Stimulated activated CD8-positive, alpha-beta memory T cell treated with anti-CD3 and anti-CD28 coated beads, Interleukin-12 subunit alpha, Interleukin-12 subunit beta, amount 100 ng/mL, for 1 hour (primary cell): ENCODE measurements around the gene PTPRN2.
"Not testable (repeated sequence)": the region's sequence is repeated elsewhere in the genome, so short reads cannot be mapped to it uniquely, and the experiment has no call there.

Source experiments
- DNase-seq: peaks from one replicate; pipeline ENCODE4 v3.0.0-alpha.2; 2020; ENCODE audit warnings: low read depth

PTPRN2 gene

DNA sequence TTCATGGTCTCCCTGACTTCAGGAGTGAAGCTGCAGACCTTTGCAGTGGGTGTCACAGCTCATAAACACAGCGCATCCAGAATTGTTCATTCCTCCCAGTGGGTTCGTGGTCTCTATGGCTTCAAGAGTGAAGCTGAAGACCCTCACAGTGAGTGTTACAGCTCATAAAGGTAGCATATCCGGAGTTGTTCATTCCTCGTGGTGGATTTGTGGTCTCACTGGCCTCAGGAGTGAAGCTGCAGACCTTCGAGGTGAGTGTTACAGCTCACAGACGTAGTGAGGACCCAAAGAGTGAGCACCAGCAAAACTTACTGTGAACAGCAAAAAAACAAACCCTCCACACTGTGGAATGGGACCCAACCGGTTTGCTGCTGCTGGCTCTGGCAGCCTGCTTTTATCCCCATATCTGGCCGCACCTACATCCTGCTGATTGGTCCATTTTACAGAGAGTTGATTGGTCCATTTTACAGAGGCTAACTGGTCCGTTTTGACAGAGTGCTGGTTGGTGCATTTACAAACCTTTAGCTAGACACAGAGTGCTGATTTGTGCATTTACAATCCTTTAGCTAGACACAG lies 308.8 kb downstream of the PTPRN2 start:
- no peak for DNase-seq

DNA sequence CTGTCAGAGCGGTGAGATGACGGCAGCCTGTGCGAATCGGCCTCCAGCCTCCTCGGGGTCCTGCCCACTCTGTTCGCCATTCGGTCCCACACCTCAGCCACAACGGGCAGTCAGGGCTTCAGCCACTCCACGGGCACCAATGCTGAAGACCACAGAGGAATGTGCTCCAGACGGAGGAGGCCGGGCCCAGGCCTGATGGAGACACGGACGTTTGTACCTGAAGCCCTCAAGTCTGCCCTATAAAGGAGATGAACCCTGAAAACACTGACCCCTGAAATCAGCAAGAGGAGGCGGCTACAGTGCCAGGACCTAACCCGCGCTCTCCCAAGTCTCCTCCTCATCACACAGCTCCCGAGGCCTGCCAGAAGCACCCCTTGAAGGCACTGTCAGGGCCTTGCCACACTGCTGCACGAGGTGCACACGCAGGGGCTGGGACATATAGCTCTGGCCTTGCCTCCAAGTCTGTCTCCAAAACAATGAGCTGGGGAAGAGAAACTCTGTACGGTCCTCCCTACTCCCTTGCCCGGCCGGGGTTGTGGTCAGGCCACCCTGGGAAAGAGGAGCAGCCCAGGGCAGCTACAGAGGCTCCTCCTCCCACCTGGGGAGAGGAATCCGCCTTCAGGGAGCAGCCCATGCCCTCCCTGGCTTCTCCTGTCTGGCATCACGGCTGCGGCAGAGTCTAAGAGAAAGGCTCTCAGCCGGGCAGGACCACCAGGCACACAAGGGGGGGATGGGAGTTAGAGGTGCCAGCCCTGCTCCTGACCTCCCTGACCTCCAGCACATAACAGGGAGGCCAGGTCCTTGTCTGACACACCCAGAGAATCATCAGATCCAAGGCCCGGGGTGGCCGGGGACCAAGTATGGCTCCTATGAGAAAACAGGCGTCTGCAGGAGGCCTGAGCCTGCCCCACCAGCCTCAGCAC lies 310.1 kb downstream of the PTPRN2 start:
- no peak for DNase-seq

DNA sequence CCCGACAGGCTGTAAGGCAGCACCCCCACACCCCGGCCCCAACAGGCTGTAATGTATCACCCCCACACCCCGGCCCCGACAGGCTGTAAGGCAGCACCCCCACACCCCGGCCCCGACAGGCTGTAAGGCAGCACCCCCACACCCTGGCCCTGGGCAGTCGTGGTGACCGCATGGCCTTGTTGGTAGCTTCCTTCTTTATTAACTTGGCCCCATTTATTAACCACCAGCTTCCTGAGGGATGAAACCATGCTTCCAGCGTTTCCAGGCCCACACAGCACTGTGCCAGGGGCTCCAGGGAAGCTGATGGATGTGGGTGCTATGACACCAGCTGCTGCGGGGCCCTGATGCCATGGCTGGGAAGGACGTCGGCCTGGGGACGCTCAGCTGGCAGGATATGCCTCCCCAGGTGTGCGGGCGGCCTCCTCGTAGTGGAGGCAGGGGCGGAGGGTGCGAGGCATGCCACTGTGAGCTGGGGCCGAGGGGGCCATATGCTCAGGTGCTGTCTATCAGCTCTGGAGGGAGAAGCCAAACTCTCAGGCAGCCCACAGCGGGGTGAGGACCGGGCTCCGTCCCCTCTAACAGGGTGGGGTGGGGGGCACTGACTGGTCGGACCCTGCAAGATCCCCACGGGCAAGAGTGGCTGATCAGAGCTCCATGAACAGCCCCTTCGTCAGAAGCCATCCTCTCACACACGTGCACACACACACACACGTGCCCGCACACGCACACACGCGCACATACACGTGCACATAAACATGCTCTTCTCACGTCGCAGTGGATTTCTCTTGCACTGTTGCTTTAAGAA lies 311.0 kb downstream of the PTPRN2 start:
- no peak for DNase-seq

DNA sequence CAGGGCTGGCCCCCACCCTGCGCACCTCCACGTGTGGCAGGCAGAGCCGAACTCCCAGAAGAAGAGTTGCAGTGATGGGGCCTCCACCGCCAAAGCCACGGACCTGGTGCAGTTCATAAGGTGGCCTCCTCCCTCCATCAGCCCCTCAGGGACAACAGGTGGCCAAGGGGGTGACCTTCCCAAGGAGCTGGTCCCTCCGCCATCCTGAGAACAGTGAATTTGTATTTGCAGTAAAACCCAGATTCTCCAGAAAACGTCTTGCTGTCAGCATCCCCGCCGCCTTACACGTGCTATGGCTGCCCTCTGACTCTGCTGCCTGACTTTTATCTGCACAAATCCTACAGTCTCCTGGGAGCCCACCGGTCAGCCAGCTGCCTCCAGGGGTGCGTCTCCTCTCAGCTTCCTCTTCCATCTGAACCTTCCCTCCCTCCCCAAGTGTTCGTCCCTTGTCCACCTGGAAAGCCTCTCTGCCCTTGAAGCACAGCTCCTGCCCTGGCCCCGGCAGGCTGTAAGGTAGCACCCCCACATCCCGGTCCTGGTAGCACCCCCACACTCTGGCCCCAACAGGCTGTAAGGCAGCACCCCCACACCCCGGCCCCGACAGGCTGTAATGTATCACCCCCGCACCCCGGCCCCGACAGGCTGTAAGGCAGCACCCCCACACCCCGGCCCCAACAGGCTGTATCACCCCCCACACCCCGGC lies 311.8 kb downstream of the PTPRN2 start:
- no peak for DNase-seq

DNA sequence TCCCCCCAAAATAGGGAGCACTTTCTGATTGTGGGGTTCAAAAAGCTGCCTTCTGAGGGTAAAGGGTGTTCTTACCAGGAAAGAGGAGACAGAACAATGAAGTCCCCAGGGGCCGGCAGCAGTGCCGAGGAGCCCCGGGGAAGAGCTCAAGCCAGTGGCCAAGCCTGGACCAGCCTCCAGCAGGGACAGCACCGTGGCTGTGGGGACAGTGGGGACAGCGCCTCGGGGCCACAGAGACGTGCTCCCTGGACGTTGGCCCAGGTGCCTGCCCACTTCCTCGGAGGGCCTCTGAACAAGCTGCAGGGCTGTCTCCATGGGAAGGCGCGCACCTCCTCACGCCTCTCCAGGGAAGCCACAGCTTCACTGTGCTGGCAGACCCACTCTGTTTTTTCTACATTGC lies 312.6 kb downstream of the PTPRN2 start:
- no peak for DNase-seq

DNA sequence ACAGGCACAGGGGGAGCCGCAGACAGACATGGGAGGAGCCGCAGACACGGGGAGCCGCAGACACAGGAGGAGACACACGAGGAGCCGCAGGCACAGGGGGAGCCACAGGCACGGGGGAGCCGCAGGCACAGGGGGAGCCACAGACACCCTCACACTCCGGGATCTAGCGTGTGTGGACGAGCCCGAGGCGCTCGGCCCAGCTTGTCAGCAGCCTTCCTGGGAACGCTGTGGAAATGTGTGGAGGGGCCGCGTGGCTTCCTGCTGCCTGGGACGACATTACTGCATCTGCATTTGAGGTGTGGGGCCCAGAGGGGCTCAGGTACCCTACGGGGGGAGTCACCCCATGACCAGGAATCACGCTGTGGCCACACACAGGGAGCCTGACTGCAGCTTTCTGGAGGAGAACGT lies 313.2 kb downstream of the PTPRN2 start:
- no peak for DNase-seq

DNA sequence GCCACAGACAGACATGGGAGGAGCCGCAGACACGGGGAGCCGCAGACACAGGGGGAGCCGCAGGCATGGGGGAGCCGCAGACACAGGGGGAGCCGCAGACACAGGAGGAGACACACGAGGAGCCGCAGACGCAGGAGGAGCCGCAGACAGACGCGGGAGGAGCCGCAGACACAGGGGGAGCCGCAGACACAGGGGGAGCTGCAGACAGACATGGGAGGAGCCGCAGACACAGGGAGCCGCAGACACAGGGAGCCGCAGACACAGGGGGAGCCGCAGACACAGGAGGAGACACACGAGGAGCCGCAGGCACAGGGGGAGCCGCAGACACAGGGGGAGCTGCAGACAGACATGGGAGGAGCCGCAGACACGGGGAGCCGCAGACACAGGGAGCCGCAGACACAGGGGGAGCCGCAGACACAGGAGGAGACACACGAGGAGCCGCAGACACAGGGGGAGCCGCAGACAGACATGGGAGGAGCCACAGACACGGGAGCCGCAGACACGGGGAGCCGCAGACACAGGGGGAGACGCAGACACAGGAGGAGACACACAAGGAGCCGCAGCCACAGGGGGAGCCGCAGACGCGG lies 313.8 kb downstream of the PTPRN2 start:
- not testable (repeated sequence) for DNase-seq

DNA sequence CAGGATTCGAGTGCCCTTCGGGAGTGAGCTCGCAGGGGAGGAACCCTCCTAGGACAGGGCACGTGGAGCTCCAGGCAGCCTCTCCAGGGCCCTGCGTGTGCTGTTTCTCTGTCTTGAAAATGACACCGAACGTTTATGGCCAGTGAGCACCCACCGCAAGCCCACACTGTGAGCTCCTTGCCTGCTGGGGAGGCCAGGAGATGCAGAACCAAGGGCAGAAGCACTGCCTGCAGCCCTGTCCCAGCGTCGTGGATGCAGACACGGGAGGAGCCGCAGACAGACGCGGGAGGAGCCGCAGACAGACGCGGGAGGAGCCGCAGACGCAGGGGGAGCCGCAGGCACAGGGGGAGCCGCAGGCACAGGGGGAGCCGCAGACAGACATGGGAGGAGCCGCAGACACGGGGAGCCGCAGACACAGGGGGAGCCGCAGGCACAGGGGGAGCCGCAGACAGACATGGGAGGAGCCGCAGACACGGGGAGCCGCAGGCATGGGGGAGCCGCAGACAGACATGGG lies 314.4 kb downstream of the PTPRN2 start:
- DNase-seq, result no peak

DNA sequence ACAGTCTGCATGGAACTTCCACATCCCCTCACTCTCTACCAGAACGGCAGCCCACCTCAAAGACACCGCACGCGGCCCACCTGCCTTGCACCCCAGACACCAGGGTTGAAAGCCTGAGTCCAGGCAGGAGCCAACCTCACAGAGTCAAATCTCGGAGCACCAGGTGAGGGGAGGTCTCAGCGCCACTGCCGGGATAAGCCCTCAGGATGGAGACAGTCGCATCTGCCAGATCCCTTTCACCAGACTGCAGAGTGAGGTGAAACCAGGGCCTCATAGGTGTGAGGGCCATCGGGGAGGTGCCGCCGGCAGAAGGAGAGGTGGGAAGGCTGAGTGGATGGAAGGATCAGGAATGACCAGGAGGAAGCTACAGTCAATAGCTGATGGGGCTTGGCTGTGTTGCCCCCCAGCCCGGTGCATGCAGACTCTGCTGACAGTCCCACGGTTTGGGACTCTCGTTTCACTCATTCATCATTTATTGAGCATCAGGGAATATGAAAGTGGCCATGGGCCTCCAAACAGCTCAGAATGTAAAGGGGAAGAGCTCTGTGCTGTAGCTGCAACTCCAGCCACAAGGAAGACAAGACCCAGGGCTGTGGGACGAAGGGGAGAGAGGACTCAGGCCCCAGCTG lies 315.0 kb downstream of the PTPRN2 start:
- no peak for DNase-seq

DNA sequence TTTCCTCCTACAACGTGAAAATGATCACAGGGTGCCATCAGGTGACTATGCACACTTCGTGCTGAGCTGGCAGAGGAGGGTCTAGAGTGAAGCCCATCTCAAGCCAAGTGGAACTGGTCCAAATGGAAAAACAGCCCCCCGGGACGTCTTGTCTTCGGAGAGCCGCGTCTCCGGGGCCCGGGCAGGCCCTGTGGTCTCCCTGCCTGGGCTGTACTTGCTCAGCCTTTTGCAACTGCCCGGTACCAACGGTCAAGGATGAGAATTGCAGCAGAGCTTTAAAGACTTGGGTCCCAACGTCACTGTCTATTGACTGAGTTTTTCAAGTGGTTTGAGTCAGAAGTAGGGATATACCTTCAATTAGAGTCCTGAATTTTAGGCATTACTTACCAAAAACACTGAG lies 315.5 kb downstream of the PTPRN2 start:
- no peak for DNase-seq

DNA sequence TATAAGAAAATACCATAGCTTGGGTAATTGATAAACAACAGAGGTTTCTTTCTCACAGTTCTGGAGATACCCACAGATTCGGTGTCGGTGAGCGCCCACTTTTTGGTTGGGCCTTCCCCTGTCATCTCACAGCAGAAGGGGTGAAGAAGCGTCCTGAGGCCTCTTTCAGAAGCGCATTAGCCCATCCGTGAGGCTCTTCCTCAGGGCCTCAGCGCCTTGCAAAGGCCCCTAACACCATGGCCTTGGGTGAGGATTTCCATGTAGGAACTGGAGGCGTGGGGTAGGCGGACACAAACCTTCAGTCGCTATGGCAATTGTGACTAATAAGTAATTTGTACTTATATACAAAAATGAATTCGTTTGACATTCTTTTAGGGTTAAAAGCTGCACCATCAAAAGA lies 316.0 kb downstream of the PTPRN2 start:
- DNase-seq, result no peak

DNA sequence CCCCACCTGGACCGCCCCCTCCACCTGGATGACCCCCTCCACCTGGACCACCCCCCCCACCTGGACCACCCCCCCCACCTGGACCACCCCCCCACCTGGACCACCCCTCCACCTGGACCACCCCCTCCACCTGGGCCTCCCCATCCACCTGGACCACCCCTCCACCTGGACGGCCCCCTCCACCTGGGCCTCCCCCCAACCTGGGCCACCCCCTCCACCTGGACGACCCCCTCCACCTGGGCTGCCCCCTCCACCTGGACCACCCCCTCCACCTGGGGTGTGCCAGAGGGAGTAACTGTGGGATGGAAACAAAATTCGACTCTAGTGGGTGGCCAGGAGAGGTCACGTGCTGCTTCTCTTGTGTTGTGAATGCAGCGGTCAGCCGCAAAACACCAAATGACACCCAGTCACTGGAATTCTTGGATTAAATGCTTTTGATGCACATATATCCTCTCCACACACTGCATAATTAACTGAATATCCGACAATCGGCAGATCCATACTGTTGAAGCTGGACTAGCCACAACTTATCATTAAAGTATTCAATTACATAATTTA lies 316.7 kb downstream of the PTPRN2 start:
- no peak for DNase-seq

DNA sequence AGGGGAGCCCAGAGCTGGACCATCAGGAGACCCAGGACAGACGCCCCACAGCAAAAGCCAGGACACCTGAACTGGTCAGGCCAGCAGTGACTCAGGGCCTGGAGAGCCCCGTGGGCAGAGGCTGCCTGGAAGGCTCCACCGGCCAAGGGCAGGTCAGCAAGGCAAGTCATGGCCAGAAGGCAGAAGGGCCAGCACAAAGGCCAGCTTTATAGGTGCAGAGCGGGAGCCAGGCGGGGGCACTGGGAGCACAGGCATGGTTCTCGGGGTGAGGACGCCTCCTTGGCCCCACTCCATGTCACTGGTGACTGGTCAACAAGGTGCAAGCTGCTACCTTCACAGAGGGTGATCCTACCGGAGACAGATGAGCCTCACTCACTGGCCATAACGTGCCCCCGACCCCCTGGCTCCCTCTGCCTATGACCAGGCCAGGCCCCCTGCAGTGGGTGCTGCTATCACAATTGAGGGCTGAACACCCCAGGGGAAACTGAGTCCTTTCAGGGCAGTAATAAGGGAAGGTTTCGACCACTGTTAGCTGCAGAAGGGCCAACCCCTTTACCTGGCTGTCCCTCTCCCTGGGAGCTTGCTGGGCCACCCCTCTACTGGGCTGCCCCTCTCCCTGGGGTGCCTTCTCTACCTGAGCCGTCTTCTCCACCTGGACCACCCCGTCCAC lies 317.4 kb downstream of the PTPRN2 start:
- DNase-seq, result no peak

DNA sequence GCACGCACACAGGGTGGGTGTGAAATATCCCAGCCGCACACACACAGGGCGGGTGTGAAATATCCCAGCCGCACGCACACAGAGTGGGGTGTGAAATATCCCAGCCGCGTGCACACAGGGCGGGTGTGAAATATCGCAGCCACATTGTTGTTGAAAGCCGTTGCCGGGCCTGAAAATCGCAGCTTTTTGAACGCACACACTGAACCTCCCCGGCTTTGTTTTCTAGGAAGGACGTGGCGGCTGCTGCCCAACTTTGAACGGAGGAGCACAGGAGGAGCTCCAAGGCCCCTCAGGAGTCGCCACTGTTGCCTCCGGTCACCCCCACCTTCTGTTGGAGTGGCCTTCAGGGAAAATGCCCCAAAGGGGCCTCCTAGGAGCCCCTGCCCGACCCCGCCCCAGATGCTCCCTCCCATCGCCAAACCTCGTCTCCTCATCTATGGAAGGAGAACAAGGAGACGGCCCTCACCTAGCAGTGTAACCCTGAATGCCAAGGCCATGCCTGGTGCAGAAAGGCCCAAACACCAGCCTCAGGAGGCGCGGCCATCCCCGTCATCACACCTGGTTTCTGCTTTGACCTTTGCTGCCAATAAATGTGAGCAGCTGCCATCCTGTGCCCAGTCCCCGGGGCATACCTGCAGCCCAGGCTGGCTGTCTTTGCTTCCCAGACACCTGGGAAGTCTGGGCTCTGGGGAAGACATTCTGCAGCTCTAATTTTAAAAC lies 318.6 kb downstream of the PTPRN2 start:
- DNase-seq, result no peak

DNA sequence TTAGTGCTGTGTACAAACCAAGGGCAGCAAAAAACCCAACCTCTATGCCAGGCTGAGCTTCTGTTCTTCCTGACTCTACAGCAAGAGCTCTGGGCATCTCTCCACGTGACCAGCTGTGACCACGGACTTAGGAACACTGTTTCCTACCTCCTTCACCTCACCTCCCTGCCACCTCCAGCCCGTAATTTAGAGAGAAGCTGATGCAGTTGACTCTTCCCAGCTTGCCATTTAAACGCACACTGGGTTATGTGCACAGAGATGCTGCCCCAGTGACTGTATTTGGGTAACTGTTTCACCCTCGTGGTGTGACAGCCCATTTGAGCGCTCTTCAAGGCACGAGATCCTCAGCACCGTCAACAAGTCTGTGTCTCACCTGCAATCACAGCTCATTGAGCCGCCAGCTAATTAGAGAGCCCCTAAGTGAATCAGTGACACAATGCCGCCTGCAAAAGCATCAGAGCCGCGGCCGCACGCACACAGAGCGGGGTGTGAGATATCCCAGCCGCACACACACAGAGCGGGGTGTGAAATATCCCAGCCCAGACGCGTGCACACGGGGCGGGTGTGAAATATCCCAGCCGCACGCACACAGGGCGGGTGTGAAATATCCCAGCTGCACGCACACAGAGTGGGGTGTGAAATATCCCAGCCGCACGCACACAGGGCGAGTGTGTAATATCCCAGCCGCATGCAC lies 319.7 kb downstream of the PTPRN2 start:
- DNase-seq, result no peak

DNA sequence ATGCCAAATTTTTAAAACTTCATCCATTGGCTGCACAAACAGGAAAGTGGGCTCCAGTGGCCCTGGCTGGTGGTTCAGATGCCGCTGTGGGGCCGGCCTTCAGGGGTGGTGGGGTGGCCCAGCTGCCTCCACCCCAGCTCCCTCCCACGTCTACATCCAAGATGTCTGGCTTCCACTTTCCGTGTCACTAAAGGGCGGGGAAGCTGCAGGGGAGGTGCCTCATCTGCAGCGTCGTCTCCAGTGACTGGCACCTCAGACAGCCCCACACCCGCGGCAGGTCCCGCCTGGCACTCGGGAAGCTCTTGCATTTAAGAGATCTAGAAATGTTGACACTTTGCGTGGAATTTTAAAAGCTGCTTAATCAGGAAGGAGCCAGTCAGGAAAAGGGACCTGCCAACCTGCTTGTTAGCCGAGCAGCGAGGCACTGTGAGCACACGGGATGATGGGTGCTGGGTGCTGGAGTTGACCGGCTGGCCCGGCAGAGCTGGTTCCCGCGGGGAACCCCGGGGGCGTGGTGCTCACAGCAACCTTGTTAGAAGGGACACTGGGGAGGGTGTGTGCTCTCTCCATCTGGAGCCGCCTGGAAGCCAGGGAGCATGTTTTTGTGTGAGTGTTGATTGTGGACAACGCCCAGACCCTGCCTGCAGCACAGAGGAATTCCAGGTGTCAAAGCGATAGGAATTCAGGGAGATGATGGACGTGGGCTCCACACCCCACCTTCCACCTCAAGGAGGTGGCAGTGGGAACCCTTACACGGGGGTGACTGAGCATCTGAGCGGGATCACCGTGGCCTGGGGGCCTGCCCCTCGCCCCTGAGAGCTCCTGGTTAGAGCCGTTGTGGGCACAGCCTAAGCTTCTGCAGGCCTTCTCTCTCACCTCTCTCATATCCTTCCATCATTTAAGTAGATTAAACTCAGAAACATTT lies 320.5 kb downstream of the PTPRN2 start:
- DNase-seq, result no peak

DNA sequence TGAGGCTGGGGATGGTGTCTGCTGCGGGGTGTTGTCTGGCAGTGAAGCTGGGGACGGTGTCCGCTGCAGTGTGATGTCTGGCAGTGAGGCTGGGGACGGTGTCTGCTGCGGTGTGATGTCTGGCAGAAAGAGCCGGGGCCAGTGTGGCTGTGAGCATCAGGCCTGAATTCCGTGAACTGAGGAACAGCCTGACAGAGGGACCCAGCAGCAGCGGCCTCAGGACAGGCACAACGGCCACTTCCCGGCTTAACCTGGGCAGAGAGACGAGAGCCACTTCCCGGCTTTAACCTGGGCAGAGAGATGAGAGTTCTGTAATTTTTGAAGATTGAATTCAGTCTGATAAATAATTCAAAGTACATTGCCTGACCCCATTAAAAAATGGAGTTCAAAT lies 321.2 kb downstream of the PTPRN2 start:
- no peak for DNase-seq

DNA sequence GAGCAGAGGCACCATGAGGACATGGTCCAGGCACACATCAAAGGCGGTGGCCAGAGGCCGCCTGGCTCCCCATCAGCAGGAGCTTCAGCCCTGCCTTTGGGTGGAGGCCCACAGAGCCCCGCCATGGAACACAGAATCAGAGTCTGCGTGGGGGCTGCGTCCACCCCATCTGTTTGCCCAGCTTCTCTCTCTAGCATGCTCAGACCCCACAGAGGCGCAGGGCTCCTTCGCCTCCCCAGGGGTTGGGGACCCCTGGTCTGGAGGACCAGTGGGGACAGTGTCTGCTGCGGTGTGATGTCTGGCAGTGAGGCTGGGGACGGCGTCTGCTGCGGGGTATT lies 321.9 kb downstream of the PTPRN2 start:
- no peak for DNase-seq
